NCI-H1694 treated with DMSO at 0.1 percent for 48 hours (cell line): Measurements from ENCODE around the gene SH2D2A.

ENCODE experiments used
- DNase-seq: peaks from one replicate; lab custom pipeline; 2025; lab: John Stamatoyannopoulos, UW

The SH2D2A gene

GRCh38 chr1:156803086-156803851 lies 13.4 kb downstream of the SH2D2A start:
- no peak for DNase-seq

DNA sequence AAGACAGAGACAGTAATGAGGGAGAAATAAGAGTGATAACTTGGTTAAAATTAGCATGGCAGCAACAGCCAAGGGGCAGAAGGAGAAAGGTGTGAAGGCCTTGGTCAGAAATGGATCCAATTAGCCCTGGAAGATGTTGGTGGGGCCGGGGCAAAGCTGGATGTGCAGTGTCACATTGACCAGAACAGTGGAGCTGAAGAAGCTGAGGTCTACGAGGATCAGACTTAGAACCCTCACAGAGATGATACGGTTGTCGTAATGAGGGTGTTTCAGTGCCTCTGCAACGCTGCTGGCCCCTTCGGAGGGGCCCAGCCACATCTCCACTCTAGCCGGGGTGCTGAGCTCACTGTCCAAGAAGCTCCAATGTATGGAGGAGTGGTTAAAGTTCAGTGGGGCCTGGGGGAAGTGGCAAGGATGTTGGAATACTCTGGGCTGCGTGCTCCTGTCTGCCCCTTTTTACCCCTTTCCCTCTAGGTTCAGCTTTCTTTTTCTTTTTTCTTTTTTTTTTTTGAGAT lies 14.2 kb downstream of the SH2D2A start:
- no peak for DNase-seq

- DNase-seq = no peak
These were observed 15.1 kb downstream of the SH2D2A start for GRCh38 chr1:156801409-156802121.

DNA sequence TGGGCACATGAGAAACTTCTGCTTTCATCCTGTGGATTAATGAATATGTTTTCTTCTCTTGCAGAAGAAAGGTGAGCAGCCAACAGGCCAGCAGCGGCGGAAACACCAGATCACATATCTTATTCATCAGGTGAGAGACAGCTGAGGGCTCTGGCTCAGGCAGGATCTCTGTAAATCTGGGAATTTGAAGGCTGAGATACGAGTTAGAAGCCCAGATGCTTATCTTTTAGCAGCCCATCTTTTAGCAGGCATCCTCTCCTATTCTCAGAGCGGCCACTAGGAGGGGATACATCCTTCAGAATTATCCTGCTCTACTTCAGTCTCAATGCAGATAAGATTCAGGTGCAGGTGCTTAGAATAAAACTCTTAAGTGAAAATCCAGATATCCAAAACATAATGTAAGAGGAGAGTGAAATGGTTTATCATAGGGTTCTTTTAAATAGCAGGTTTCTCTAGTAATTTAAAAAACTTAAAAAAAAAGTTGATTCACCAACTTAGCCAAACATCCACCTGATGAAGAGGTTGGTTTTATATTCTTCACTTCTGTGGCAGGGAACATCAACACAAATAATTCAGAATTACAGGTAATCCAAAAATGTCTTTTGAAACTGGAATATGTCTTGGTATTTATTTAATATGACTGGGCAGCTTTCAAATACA lies 19.3 kb downstream of the SH2D2A start:
- DNase-seq = peak; percentile 51

DNA sequence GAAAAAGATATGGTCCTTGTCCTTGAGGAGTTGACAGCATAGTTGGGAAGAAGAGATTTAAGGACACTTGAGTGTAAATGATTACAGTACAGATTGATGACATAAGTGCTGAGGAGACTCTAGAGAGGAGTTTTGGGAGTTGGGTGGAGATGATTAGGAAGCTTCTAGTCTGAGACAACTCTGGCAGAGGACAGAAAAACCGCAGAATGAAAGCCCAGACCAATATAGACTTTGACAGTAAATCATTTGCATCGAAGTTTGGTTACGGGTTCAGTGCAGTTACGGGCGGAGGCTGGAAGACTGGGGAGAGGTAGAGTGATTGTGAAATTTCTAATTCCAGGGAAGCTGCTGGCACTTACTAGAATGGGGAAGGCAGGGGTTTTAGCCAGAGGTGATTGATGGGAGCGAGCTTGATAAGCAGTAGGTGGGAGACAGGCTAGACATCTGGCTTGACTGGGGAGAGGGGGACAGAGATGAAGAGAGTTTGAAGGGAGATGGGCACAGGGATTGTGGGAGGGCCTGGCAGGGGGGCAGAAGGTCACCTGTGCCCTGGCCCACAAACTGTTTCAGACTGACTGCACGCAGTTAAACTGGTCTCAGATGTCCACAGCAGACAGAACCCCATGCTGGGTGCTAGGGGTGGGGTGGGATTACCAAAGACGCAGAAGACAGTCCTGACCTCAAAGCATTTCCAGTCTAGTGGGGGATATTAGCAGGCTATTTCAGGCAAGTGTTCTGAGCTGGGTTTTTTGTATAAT lies 20.1 kb downstream of the SH2D2A start:
- DNase-seq = no peak

GRCh38 chr1:156795787-156796186 lies 20.9 kb downstream of the SH2D2A start:
- no peak for DNase-seq

GRCh38 chr1:156795374-156795733 lies 21.3 kb downstream of the SH2D2A start:
- no peak for DNase-seq

- no peak for DNase-seq
These were observed 21.9 kb downstream of the SH2D2A start for GRCh38 chr1:156794506-156795373.

DNA sequence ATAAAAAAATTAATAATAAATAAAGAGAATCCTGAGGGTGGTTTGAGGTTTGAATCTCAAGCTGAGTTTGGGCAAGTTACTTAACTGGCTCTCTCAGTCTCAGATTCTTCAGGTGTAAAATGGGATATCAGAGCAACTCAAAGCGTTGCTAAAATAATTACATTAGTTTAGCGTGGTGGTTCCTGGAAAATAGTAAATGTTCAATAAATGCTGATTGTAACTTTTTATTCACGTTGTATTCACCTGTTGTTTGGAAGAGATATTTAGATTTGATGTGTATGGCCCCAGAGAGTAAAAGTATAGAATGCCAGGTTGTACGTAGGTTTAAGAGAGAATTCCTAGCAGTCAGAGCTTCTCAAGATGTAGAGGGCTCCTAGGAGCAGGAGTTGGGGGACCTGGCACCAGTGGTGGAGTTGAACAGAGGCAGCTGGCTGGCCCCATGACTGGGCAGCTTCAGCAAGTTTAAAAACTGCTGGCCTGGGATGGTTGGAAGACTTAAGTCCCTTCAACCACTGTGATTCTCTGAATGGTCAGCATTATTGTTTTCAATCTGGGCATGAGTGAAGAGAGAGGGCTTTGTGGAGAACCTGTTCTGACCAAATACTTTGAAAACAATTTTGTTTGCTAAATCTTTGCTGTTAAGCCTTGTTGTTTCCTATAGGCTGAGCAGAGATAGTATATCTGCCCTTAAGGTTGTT lies 26.9 kb downstream of the SH2D2A start:
- no peak for DNase-seq

DNA sequence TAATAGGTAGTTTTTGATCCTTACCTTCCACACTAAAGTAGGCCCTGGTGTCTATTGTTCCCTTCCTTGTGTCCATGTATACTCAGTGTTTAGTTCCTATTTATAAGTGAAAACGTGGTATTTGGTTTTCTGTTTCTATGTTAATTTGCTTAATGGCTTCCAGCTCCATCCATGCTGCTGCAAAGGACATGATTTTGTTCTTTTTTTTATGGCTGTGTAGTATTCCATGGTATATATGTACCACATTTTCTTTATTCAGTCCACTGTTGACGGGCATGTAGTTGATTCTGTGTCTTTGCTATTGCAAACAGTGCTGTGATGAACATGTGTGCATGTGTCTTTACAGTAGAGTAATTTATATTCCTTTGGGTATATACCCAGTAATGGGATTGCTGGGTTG lies 28.5 kb downstream of the SH2D2A start:
- no peak for DNase-seq

DNA sequence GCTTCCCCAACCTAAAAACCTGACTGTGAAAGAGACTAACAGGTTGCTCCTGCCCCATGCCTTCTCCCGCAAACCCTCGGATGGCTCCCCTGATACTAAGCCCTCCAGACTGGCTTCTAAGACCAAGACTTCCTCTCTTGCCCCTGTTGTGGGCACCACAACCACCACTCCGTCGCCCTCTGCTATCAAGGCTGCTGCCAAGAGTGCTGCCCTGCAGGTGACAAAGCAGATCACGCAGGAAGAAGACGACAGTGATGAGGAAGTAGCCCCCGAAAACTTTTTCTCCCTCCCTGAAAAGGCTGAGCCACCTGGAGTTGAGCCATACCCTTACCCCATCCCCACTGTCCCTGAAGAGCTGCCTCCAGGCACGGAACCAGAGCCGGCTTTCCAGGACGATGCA lies 30.0 kb downstream of the SH2D2A start:
- DNase-seq = no peak

GRCh38 chr1:156785458-156785857 lies 31.2 kb downstream of the SH2D2A start:
- no peak for DNase-seq

DNA sequence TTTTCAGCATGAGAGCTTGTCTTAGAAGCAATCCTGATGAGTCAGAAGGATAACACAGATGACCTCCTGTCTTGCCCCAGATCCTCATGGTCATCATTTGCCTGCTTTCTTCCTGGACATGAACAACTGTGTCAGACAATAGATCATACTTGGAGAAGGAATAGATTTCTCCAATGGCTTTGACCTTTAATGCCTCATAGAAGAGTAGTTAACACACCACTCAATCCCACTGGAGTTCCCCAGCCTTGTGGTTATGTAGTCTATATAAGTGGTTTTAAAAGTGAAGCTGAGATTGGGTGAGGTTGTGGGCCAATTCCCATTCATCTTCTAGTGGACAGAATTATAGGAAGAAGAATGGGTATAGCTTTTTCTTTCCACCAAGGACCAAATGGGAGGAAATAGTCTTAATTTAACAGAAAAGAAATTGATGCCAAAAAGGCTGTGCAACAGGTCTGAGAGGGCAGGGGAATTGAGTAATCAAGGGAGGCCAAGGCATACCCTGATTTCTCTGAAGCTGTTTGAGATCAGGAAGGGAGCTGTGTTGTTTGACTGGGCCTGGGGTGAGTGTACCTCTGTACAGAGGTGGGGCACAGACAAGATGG lies 35.0 kb downstream of the SH2D2A start:
- DNase-seq = no peak

- DNase-seq = no peak
These were observed 39.1 kb downstream of the SH2D2A start for GRCh38 chr1:156777573-156777972.

DNA sequence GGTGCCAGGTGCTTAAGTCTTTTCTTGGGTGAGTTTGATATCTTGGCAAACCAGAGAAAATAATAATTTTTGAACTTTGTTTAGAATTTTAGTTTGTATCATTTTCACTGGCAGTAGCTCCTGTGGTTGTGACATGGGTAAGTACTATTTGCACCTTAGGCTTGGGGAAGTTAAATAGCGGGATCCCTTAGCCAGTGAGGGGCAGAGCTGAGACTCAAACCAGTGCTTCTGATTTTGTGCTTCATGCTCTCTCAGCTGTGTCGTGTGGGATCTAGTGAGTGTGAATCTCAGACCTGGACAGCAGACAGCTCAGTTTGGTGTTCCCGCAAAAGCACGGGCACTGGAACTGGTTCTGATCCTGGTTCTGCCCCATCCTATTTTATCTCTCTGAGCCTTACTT lies 39.7 kb downstream of the SH2D2A start:
- DNase-seq = no peak

GRCh38 chr1:156775799-156776198 lies 40.8 kb downstream of the SH2D2A start:
- no peak for DNase-seq

GRCh38 chr1:156773607-156774006 lies 43.0 kb downstream of the SH2D2A start:
- no peak for DNase-seq

GRCh38 chr1:156772728-156773497 lies 43.7 kb downstream of the SH2D2A start:
- DNase-seq = no peak

DNA sequence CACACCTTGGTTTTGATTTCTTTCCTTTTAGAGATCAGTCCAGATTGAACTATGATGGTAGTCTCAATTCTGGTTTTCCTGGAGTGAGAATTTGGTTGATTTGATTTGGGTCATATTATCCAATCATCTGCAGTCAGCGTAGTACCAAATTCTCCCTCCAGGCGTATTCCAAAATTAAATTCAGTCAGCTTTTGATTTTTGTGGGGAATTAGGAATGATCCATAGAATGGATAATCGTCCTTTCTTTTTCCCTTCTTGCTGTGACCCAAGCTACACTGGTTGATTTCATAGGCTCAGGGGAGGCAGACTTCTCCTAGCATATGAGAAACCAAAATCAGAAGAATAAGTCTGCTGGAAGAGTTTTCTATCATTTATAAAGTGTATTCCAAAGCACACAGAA lies 44.4 kb downstream of the SH2D2A start:
- no peak for DNase-seq
